NCI-H146 (cell line): Measurements from ENCODE around the gene SIX1.

Experiments
- DNase-seq: peaks from one replicate; lab custom pipeline; 2025; lab: John Stamatoyannopoulos, UW

SIX1 gene

GRCh38 chr14:60642270-60643140 is 6.8 kb downstream of the SIX1 start:
- no peak for DNase-seq

GRCh38 chr14:60641742-60642269 is 7.5 kb downstream of the SIX1 start:
- DNase-seq, result no peak

GRCh38 chr14:60640859-60641741 is 8.2 kb downstream of the SIX1 start:
- no peak for DNase-seq

- DNase-seq, result no peak
Observed at GRCh38 chr14:60639674-60640073, 9.6 kb downstream of the SIX1 start.

- no peak for DNase-seq
Observed at GRCh38 chr14:60637479-60638315, 11.6 kb downstream of the SIX1 start.

- DNase-seq, result no peak
Observed at GRCh38 chr14:60636879-60637478, 12.3 kb downstream of the SIX1 start.

- DNase-seq, result no peak
Observed at GRCh38 chr14:60634153-60634552, 15.1 kb downstream of the SIX1 start.

- no peak for DNase-seq
Observed at GRCh38 chr14:60632777-60633176, 16.5 kb downstream of the SIX1 start.

- DNase-seq, result no peak
Observed at GRCh38 chr14:60632257-60632656, 17.0 kb downstream of the SIX1 start.

GRCh38 chr14:60631842-60632241 is 17.4 kb downstream of the SIX1 start:
- DNase-seq, result no peak

- DNase-seq, result no peak
Observed at GRCh38 chr14:60630129-60630528, 19.1 kb downstream of the SIX1 start.

GRCh38 chr14:60628892-60629291 is 20.4 kb downstream of the SIX1 start:
- DNase-seq, result no peak

- DNase-seq, result no peak
Observed at GRCh38 chr14:60622917-60623257, 26.4 kb downstream of the SIX1 start.

GRCh38 chr14:60622210-60622916 is 26.9 kb downstream of the SIX1 start:
- no peak for DNase-seq

- DNase-seq, result no peak
Observed at GRCh38 chr14:60621386-60621785, 27.9 kb downstream of the SIX1 start.

GRCh38 chr14:60618241-60618640 is 31.0 kb downstream of the SIX1 start:
- peak; percentile 22 for DNase-seq

GRCh38 chr14:60616461-60616959 is 32.8 kb downstream of the SIX1 start:
- peak; percentile 6 for DNase-seq

GRCh38 chr14:60602291-60602690 is 47.0 kb downstream of the SIX1 start:
- DNase-seq, result no peak

- no peak for DNase-seq
Observed at GRCh38 chr14:60599727-60600126, 49.5 kb downstream of the SIX1 start.

- DNase-seq, result no peak
Observed at GRCh38 chr14:60596139-60596538, 53.1 kb downstream of the SIX1 start.

- no peak for DNase-seq
Observed at GRCh38 chr14:60594062-60594461, 55.2 kb downstream of the SIX1 start.
